Right cardiac atrium (tissue), 5 donors: ENCODE data around the gene WDR91. TPM values are rescaled to one million over a fixed set of nuclear protein-coding genes. Genes with fewer than 3 reads are reported as not detected.
"Not testable (repeated sequence)": the region's sequence is repeated elsewhere in the genome, so short reads cannot be mapped to it uniquely, and the experiment has no call there.

Experiments used
- ATAC-seq, 2 donors: fragments of 200-7000 bp; cut with Tn5 transposase; one replicate each; pipeline versions ENCODE4 v1.8.0 to v1.9.1; 2020; ENCODE audit warnings: moderate library complexity in 2 of 2, mild to moderate bottlenecking in 1 of 2
- DNase-seq, 3 donors: peaks; one replicate each; pipeline ENCODE4 v3.0.0-alpha.2; 2020
- H3K27ac ChIP-seq: one replicate; pipeline ENCODE4 v1.5.1; 2013; ENCODE audit warnings: mild to moderate bottlenecking, low read length, control low read depth, moderate library complexity
- H3K27me3 ChIP-seq: one replicate; pipeline ENCODE4 v1.6.1; 2013; ENCODE audit not compliant: control insufficient read depth, insufficient read depth
- H3K4me1 ChIP-seq: one replicate; pipeline ENCODE4 v1.6.1; 2013; ENCODE audit warnings: low read length; ENCODE audit not compliant: control insufficient read depth, insufficient read depth
- H3K4me3 ChIP-seq: one replicate; pipeline ENCODE4 v1.5.1; 2013; ENCODE audit warnings: low read length, control low read depth
- H3K9me3 ChIP-seq: one replicate; pipeline ENCODE4 v1.6.1; 2013; ENCODE audit warnings: low read length; ENCODE audit not compliant: control insufficient read depth
- WGBS: extraction: QIAGEN DNeasy Blood & Tissue Kit; methylation state at CpG from one replicate; pipeline ENCODE4 v1.1.7; 2013; 5-methylcytosine and 5-hydroxymethylcytosine counted together
- intact Hi-C, 4 donors: fragments of 100-400 bp; cut with DNase I; formaldehyde crosslinking; loops; one replicate each; pipeline versions ENCODE4 v1.11.0 to v1.14.0; 2022 to 2023
- polyA plus RNA-seq: library from polyadenylated mRNA; stranded (reverse); fragments of 200-250 nt; gene quantifications from one replicate; pipeline ENCODE4 v1.2.3, GENCODE V29; 2013
- total RNA-seq, 4 donors: library from RNA; stranded (reverse); fragmentation: NEBNext Ultra II Directional; extraction: Animal tissue kit (Norgen Biotek cat#: 25700); gene quantifications; one replicate each; pipeline ENCODE4 v1.2.1, GENCODE V29; 2021
- donor health status: healthy with polysubstance abuse.
- donor health status: DM: no; HTN: yes; CAD: no.
- donor health status: DM: no; HTN: no; CAD: no.
- donor health status: DM: no; HTN: yes; CAD: no; lungs with severe emphysema.
- donor health status: DM: yes; HTN: yes; CAD: no.

The WDR91 gene
- total and polyA plus RNA-seq, 5 donors = 4.0 to 11.1 (median 8.7) TPM

DNA sequence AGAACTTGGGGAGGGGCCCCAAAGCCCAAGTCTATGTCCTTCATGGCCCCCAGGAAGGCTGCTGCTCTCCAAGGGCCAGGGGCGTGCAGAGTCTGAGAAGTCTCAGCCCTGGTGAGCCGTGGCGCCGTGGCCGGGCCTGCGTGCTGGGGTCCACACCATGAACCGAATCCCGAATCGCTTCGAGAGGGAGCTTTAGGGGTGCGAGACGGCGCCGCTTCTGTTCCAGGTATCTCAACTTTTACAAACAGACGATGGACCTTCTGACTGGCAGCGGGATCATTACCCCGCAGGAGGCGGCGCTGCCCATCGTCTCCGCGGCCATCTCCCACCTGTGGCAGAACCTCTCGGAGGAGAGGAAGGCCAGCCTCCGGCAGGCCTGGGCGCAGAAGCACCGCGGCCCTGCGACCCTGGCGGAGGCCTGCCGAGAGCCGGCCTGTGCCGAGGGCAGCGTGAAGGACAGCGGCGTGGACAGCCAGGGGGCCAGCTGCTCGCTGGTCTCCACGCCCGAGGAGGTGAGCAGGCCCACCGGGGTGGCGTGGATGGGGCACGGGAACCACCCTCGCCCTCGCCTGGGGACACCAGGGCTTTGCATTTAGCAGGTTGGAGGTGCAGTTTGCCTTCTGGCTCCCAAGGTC is 35.0 kb upstream of the WDR91 start:
- DNase-seq = no peak
- intact Hi-C loops = no loop called here
- peak in 1 of 2 donors; percentile 17 for ATAC-seq
- WGBS = 97% methylated on average over 43 of the region's 43 CpGs
- Histone ChIP-seq H3K4me3 (no peak overlapping the region), H3K9me3 (no peaks in the 10 kb centered on the region), H3K4me1 (no peaks in the 10 kb centered on the region), H3K27ac (no peak overlapping the region), H3K27me3 (no peaks in the 10 kb centered on the region)

DNA sequence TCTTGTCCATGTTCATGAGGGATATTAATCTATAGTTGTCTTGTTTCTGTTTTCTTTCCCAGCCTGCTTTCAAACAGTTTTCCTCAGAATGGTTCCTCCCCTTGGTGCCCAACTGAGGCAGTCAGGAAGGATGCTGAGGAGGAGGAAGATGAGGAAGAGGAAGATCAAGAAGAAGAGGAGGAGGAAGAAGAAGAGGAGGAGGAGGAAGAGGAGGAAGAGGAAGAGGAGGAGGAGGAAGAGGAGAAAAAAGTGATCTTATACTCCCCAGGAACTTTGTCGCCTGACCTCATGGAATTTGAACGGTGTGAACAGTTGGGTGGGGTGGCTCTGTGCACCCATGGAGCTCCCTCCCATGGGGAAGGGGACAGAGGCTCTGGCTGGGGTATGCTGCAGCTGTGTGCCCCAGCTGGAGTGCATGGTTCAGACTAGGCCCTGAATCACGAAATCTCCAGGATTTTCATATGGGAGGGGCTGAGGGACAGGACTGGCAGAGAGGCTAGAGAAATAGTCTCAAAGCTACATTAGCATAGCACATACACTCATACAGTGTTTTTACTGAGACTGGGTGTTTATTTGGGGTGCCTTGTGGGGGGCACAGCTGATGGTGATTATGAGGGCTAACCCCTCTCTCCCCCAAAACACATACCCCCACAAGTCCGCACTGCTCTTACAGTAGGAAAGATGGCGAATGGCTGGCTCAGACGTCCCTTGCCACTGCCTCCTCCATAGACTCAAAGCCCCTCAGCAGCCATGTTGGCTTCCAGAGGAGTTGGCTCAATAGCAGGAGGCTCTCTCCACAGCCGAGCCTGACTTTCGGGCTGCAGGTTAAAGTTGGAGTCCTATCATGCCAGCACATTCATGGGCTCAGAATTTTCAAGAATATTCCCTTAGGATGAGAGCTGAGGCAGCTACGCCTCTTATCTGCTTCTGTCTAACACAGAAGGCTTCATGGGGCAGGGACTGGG is 34.2 kb upstream of the WDR91 start:
- H3K27ac ChIP-seq = no peak overlapping the region
- intact Hi-C loops = no loop called here
- no peak for DNase-seq
- WGBS = 87% methylated on average over 9 of the region's 9 CpGs
- H3K9me3 ChIP-seq = no peaks in the 10 kb centered on the region
- no peak for ATAC-seq
- H3K27me3 ChIP-seq = no peaks in the 10 kb centered on the region
- no peak overlapping the region for H3K4me3 ChIP-seq
- no peaks in the 10 kb centered on the region for H3K4me1 ChIP-seq

DNA sequence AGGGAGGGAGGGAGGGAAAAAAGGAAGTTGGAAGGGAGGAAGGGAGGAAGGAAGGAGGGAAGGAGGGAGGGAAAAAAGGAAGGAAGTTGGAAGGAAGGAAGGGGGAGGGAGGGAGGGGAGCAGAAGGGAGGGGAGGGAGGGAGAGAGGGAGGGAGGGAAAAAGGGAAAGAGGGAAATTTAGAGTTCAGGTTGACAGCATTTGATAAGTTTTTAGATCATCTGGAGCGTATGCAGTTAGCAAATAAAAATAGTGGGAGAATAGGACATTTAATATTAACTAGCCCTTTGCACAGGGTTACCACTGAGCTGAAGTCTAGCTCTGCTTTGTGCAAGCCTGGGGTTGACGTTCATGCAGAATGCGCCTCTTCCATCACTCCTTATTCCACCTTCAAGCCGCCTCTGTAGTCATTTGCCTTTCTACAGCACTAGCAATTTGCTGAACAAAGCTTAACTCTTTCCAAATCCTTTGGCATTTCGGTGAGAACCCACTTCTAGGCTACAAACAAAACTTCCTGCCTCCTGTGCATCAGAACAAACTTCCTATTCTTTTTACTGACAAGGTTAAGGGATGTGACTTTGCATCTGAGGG is 30.9 kb upstream of the WDR91 start:
- Histone ChIP-seq H3K27me3 (no peaks in the 10 kb centered on the region), H3K9me3 (no peaks in the 10 kb centered on the region), H3K4me3 (no peak overlapping the region), H3K27ac (no peak overlapping the region), H3K4me1 (no peaks in the 10 kb centered on the region)
- DNase-seq (no peak), ATAC-seq (no peak)
- intact Hi-C loops = no loop called here
- WGBS = 69% methylated on average over 5 of the region's 5 CpGs

DNA sequence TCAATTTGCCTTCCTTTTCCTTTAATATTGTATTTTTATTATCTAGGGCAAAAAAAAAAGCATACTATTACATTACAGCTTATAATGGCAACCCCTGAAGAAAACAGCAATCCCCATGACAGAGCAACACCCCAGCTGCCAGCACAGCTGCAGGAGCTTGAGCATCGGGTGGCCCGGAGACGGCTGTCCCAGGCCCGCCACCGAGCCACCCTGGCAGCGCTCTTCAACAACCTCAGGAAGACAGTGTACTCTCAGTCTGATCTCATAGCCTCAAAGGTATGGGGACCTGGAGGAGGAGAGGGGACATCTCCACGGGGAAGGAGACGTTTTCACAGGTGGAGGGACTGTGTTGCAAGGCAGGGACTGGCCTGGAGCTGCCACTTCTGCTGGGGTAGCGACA is 29.1 kb upstream of the WDR91 start:
- no peaks in the 10 kb centered on the region for H3K27me3 ChIP-seq
- WGBS = 82% methylated on average over 9 of the region's 9 CpGs
- DNase-seq (no peak), ATAC-seq (no peak)
- H3K9me3 ChIP-seq = no peaks in the 10 kb centered on the region
- intact Hi-C loops = no loop called here
- no peak overlapping the region for H3K27ac ChIP-seq
- H3K4me1 ChIP-seq = no peaks in the 10 kb centered on the region
- H3K4me3 ChIP-seq = no peak overlapping the region

DNA sequence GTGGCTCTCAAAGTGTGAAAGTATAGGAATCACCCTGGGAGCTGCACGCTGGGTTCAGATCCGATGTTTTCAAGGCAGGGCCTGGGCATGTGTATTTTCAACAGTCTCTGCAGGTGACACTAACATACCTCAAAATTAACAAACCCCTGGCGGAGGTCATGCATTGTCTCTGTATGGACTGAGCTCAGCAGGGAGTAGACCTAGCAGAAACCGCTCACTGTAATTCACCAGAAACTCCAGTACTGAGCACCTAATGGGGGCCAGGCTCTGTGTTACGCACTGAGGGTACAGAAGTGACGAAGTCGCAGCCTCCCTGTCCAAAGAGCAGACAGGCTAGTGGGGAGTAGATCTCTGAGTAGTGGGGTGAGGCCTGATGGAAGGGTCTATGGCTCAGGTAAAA is 27.9 kb upstream of the WDR91 start:
- H3K27ac ChIP-seq = no peak overlapping the region

DNA sequence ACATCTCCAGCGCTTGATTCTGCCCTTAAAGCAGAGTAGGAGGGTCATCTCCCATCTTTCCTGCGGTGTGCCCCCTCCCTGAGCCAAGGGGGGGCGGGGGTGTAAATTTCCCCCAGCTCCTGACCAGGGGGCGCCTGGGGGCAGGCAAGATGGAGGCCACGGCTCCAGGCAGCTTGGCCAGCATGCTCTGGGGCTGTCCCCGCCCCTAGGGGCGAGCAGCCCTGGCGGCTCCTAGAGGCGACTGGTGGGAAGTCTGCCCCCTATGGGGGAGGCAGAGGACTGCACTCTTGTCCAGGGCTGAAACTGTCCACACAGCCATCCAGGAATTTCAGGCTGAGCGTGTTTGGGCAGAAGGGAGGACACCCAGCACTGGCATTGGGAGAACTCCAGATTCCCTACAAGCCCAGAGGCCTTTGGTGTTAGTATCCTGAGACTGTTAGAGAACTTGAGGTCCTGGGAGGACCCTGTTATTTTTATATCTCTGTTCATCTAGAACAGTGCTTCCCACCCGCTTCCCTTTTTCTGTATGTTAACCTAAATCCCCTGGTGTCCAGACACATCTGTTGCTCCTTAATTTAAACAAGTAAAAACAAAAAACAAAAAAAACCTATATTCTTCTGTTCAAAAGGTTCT is 26.9 kb upstream of the WDR91 start:
- no peaks in the 10 kb centered on the region for H3K4me1 ChIP-seq
- H3K27me3 ChIP-seq = no peaks in the 10 kb centered on the region
- H3K9me3 ChIP-seq = no peaks in the 10 kb centered on the region
- ATAC-seq (peak in 1 of 2 donors; percentile 18), DNase-seq (no peak)
- intact Hi-C loops = no loop called here
- no peak overlapping the region for H3K4me3 ChIP-seq
- no peak overlapping the region for H3K27ac ChIP-seq
- 88% methylated on average over 11 of the region's 11 CpGs for WGBS

More for the DNA sequence above, 27.9 kb upstream of the WDR91 start:
- ATAC-seq (no peak), DNase-seq (no peak)
- no peak overlapping the region for H3K4me3 ChIP-seq
- H3K9me3 ChIP-seq = no peaks in the 10 kb centered on the region
- no peaks in the 10 kb centered on the region for H3K4me1 ChIP-seq
- 88% methylated on average over 7 of the region's 7 CpGs for WGBS
- intact Hi-C loops = no loop called here
- no peaks in the 10 kb centered on the region for H3K27me3 ChIP-seq

DNA sequence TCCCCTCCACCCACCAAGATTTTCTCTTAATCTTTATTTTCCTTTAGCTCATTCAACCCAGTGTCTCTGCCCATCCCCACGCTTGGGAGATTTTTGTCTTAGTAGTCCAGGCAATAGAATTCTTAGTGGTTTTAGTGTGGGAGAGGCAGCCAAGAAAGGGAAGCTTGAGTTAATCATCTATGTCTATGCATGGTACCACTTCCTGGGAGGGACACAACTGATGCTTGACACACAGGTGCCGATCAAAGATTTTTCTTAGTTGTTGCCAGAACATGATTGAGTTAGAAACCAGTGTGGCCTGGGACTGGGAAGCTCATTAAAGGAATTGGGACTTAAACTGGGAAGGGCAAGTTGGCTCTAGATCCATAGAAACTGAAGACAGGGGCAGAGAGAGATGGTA is 25.4 kb upstream of the WDR91 start:
- no peak overlapping the region for H3K27ac ChIP-seq
- ATAC-seq = no peak
- H3K27me3 ChIP-seq = no peaks in the 10 kb centered on the region
- intact Hi-C loops = no loop called here
- WGBS = 79% methylated on average over 2 of the region's 2 CpGs
- no peaks in the 10 kb centered on the region for H3K4me1 ChIP-seq
- no peak overlapping the region for H3K4me3 ChIP-seq
- no peak for DNase-seq
- H3K9me3 ChIP-seq = no peaks in the 10 kb centered on the region

DNA sequence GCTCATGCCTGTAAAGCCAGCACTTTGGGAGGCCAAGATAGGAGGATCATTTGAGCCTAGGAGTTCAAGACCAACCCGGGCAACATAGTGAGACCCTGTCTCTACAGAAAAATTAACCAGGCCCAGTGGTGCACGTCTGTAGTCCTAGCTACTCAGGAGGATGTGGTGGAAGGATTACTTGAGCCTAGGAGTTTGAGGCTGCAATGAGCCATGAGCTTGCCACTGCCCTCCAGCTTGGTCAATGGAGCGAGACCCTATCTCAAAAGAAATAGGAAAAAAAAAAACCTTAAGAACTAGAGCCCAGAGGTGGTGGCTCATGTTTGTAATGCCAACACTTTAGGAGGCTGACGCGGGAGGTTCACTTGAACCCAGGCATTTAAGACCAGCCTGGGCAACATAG is 24.5 kb upstream of the WDR91 start:
- ATAC-seq (no peak), DNase-seq (no peak)
- Histone ChIP-seq H3K9me3 (no peaks in the 10 kb centered on the region), H3K27me3 (no peaks in the 10 kb centered on the region), H3K27ac (no peak overlapping the region), H3K4me3 (no peak overlapping the region), H3K4me1 (no peaks in the 10 kb centered on the region)
- intact Hi-C loops = no loop called here
- 95% methylated on average over 5 of the region's 5 CpGs for WGBS

DNA sequence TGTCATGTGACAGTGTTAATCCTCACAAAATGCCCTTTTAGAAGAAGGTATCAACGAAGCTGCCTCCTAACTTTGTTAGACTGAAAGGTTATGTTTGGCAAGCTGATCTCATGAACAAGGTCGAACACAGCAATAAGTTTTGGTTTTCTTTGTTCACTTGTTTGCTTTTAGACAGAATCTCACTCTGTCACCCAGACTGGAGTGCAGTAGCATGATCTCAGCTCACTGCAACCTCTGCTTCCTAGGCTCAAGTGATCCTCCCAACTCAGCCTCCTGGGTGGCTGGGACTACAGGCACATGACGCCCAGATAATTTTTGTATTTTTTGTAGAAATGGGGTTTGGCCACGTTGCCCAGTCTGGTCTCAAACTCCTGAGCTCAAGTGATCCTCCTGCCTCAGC is 23.4 kb upstream of the WDR91 start:
- WGBS = 75% methylated on average over 4 of the region's 4 CpGs
- intact Hi-C loops = no loop called here
- H3K9me3 ChIP-seq = no peaks in the 10 kb centered on the region
- H3K4me3 ChIP-seq = no peak overlapping the region
- no peak for ATAC-seq
- no peak for DNase-seq
- H3K27me3 ChIP-seq = no peaks in the 10 kb centered on the region
- no peak overlapping the region for H3K27ac ChIP-seq
- H3K4me1 ChIP-seq = no peaks in the 10 kb centered on the region

DNA sequence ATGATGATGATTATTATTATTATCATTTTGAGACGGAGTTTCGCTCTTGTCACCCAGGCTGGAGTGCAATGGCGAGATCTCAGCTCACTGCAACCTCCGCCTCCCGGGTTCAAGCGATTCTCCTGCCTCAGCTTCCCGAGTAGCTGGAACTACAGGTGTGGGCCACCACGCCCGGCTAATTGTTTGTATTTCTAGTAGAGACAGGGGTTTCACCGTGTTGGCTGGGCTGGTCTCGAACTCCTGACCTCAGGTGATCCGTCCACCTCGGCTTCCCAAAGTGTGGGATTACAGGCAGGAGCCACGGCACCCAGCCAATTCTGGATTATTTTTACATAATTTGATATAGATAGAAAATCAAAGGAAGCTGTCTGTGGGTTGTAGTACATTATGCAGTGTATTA is 22.8 kb upstream of the WDR91 start:
- H3K4me1 ChIP-seq, intact Hi-C loops, H3K9me3 ChIP-seq, H3K27me3 ChIP-seq, ATAC-seq, H3K27ac ChIP-seq, DNase-seq, H3K4me3 ChIP-seq: not testable (repeated sequence)
- 94% methylated on average over 14 of the region's 14 CpGs for WGBS

DNA sequence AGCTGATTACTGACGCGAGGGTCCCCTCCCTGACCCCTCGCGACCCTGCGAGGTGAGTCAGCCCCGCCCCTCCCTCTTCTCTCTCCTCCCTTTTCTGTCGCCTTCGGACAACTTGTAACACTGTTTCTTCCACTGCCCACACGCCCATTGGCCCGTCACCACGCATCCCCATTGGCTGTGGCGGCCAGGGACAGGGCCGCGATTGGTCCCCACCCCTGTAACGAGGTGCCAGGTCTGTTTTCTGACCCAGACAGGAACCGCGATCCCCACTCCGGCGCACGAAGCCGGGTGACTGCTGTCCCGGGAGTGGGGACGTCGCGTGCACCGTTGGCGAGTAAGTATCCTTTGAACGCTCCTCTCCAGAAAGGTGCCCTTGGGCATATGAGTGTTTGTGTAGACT is 22.2 kb upstream of the WDR91 start, which contains the start of gene STRA8:
Gene STRA8, plus strand, starts transcription at position 269 of the 400 bp plus-strand sequence. CDS start 6,687 bp downstream, outside the sequence.
- WGBS = 94% methylated on average over 28 of the region's 28 CpGs
- H3K27ac ChIP-seq = no peak within 1 kb of the TSS
- intact Hi-C loops = no loop called here
- no peak for ATAC-seq
- DNase-seq = no peak
- no peaks in the 10 kb centered on the region for H3K27me3 ChIP-seq
- H3K4me3 ChIP-seq = no peak within 1 kb of the TSS
- H3K4me1 ChIP-seq = no peaks in the 10 kb centered on the region
- no peaks in the 10 kb centered on the region for H3K9me3 ChIP-seq
